Prostate gland (tissue), 2 donors: ENCODE data around the gene NEIL1.

Experiments used
- CTCF ChIP-seq, 4 experiments: fragments of 200-600 bp in 2 of 4; fragments of 450-650 bp in 2 of 4; sonication (generic) in 2 of 4; IDR thresholded peaks; 1 replicate in 3 of 4; 2 replicates in 1 of 4; pipeline ENCODE4 v1.5.1; 2016 to 2019; ENCODE audit warnings: antibody characterized with exemption in 4 of 4, mild to moderate bottlenecking in 2 of 4, moderate library complexity in 2 of 4
- POLR2A ChIP-seq: fragments of 450-650 bp; IDR thresholded peaks from one replicate; pipeline ENCODE4 v1.6.1; 2016; ENCODE audit warnings: antibody characterized with exemption, mild to moderate bottlenecking

- TF ChIP-seq CTCF (IDR thresholded peaks at IDR 0.05) (no peak), POLR2A (no peak)
Observed at GRCh38 chr15:75362642-75363249, 15.9 kb downstream of the NEIL1 start.
